T-helper 2 cell treated with Interferon-gamma antibody and Interleukin-4, amounts not matched to agents 5 μg/mL and 100 μg/mL, for 36 hours (primary cell): Measurements from ENCODE around the gene ATP1A1.

Source experiments
- DNase-seq: peaks from one replicate; pipeline ENCODE4 v3.0.0; 2021; ENCODE audit warnings: low spot score
- H3K27ac Mint-ChIP-seq: one replicate; pipeline ENCODE4 v1.8.0; 2021; ENCODE audit warnings: mild to moderate bottlenecking, mixed read lengths
- H3K27me3 Mint-ChIP-seq: one replicate; pipeline ENCODE4 v1.8.0; 2021; ENCODE audit warnings: low read depth, mixed read lengths
- H3K36me3 Mint-ChIP-seq: one replicate; pipeline ENCODE4 v1.8.0; 2021; ENCODE audit warnings: low read depth, mixed read lengths
- H3K4me1 Mint-ChIP-seq: one replicate; pipeline ENCODE4 v1.8.0; 2021; ENCODE audit warnings: low read depth, mixed read lengths
- H3K4me3 Mint-ChIP-seq: one replicate; pipeline ENCODE4 v1.8.0; 2022; ENCODE audit warnings: mild to moderate bottlenecking, moderate library complexity, mixed read lengths
- H3K9me3 Mint-ChIP-seq: one replicate; pipeline ENCODE4 v1.8.0; 2021; ENCODE audit warnings: mixed read lengths

ATP1A1 gene

DNA sequence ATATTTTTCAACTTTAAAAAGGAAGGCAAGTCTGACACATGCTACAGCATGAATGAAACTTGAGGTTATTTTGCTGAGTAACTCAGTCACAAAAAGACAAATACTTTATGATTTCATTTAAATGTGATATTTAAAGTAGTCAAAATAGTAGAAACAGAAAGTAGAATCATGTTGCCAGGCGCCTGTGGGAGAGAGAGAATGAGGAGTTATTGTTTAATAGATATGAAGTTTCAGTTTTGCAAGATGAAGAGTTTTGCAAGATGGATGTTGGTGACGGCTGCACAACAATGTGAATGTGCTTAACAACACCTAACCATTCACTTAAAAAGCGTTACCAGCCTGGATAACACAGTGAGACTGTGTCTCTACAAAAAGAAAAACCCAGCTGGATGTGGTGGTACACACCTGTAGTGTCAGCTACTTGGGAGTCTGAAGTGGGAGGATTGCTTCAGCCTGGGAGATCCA lies 20.7 kb upstream of the ATP1A1 start:
- H3K27ac Mint-ChIP-seq = no peak overlapping the region
- peaks cover 2% of the 10 kb centered on the region for H3K36me3 Mint-ChIP-seq
- DNase-seq = no peak
- peaks cover 15% of the 10 kb centered on the region for H3K4me1 Mint-ChIP-seq
- H3K4me3 Mint-ChIP-seq = no peak overlapping the region
- peaks cover 8% of the 10 kb centered on the region for H3K27me3 Mint-ChIP-seq
- H3K9me3 Mint-ChIP-seq = peaks cover 3% of the 10 kb centered on the region

DNA sequence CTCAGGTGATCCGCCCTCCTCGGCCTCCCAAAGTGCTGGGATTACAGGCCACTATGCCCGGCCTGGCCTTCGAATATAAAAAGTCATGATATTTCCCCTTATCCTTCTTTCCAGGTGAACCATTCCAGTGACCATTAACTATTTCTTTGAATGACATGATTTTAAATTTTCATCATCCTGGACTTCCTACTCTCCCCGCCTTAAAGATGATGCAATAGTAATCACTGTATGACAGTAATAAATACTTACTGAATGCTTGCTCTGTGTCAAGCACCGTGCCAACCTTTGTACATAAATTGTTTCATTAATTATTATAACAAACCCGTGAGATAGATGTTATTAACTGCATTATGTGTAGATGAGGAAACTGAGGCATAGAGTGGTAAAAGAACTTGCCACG lies 19.9 kb upstream of the ATP1A1 start:
- Mint-ChIP-seq H3K36me3 (peaks cover 2% of the 10 kb centered on the region), H3K4me3 (no peak overlapping the region), H3K27me3 (peaks cover 8% of the 10 kb centered on the region), H3K27ac (no peak overlapping the region), H3K9me3 (peaks cover 3% of the 10 kb centered on the region), H3K4me1 (peaks cover 15% of the 10 kb centered on the region)
- no peak for DNase-seq

DNA sequence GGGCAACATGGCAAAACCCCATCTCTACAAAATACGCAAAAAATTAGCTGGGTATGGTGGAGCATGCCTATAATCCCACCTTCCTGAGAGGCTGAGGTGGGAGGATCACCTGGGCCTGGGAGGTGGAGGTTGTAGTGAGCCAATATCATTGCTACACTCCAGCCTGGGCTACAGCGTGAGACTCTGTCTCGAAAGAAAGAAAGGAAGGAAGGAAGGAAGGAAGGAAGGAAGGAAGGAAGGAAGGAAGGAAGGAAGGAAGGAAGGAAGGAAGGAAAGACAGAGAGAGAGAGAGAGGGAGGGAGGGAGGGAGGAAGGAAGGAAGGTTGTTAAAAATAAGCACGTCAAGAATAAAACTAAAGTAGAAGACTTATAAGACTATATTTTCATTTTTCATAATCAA lies 17.0 kb upstream of the ATP1A1 start:
- Mint-ChIP-seq H3K36me3 (no peaks in the 10 kb centered on the region), H3K27me3 (peaks cover 8% of the 10 kb centered on the region), H3K4me1 (peaks cover 12% of the 10 kb centered on the region), H3K9me3 (no peaks in the 10 kb centered on the region), H3K4me3 (no peak overlapping the region), H3K27ac (no peak overlapping the region)
- no peak for DNase-seq

DNA sequence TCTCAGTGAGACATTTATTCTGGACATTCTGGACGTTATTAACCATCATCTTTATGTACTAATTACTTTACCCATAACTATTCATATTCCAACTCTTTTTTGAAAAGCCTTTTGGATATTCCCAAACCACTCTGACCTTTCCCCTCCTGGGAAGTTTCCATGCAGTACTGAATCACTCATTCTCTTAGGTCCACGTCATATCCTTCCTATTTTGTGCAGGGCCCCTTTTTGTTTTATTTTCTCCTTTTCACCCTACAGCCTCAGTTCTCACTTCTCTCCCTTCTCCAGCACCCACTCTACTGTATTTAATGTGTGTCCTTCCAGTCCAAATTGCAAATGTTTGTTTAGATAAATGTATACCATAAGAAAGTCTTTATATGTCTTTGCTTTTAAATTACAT lies 16.4 kb upstream of the ATP1A1 start:
- Mint-ChIP-seq H3K27ac (no peak overlapping the region), H3K9me3 (no peaks in the 10 kb centered on the region), H3K4me1 (peaks cover 12% of the 10 kb centered on the region), H3K4me3 (no peak overlapping the region), H3K36me3 (no peaks in the 10 kb centered on the region), H3K27me3 (peaks cover 8% of the 10 kb centered on the region)
- DNase-seq = no peak

DNA sequence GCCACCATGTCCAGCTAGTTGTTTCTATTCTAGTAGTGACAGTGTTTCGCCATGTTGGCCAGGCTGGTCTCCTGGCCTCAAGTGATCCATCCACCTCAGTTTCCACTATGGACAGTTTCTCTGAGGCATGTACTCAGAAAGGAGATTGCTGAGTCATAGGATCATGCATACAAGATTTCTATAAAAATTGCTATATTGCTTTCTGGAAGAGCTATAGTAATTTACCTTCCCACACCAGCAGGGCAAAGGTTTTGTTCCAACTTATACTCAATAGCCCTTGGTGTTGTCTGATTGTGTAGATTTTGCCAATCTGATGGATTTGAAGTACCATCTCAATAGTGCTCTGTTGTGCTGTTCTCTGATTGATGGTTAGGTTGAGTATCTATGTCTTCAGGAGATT lies 15.6 kb upstream of the ATP1A1 start:
- H3K4me1 Mint-ChIP-seq = peaks cover 5% of the 10 kb centered on the region
- no peak overlapping the region for H3K4me3 Mint-ChIP-seq
- H3K27ac Mint-ChIP-seq = no peak overlapping the region
- H3K9me3 Mint-ChIP-seq = no peaks in the 10 kb centered on the region
- H3K27me3 Mint-ChIP-seq = peaks cover 9% of the 10 kb centered on the region
- no peaks in the 10 kb centered on the region for H3K36me3 Mint-ChIP-seq
- DNase-seq = no peak

DNA sequence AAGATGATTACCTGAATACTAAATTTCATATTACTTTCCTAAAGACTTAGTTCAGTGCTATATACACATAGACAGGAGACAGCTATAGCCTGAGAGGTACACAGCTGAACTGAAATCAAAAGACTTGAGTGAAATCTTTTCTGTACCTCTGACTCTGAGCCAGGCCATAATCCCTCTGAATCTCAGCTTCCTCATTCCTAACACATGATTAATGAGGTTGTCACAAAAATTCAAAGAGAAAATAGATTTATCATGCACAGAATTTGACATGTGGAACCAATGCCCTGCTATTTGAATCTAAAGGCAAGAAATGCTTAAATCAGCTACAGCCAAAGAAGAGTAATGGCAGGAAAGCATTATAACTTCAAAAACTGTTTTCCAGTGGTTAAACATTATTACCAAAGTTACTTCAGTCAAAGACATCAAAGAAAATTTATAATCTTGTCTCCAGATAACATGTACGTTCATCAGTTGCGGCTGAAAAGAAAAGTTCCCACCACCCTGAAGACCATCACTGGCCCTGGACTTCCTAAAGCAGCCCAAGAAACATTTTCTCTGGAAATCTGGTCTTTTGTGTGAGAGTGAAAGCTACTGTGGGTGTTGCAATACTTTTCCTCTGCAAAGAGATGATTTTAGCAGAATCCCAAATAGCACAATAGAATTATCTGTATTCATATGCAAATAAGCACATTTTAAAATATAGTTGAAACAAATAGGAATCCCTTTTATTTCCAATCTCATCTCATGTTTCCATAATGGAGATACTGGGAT lies 13.8 kb upstream of the ATP1A1 start:
- Mint-ChIP-seq H3K9me3 (no peaks in the 10 kb centered on the region), H3K4me3 (no peak overlapping the region), H3K27me3 (peaks cover 12% of the 10 kb centered on the region), H3K36me3 (no peaks in the 10 kb centered on the region), H3K27ac (no peak overlapping the region), H3K4me1 (peaks cover 4% of the 10 kb centered on the region)
- no peak for DNase-seq

DNA sequence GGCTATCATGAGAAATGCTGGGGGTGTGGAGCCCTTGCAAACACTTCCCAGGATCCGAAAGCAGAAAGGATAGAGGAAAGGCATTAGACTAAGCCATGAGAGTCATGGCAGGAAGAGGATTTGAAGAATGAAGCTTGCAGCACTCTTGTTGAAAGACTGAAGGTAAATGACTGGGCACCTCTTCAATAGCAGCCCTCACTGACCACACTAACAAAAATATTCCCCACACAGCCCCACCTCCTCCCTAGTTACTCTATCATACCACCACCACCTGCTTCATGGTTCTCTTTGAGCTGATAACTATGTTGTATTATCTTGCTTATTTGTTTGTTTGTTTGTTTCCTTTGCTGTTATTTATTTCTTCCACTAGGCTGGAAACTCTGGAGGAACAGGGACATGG lies 13.2 kb upstream of the ATP1A1 start:
- DNase-seq = no peak
- no peaks in the 10 kb centered on the region for H3K36me3 Mint-ChIP-seq
- no peak overlapping the region for H3K4me3 Mint-ChIP-seq
- peaks cover 12% of the 10 kb centered on the region for H3K27me3 Mint-ChIP-seq
- no peak overlapping the region for H3K27ac Mint-ChIP-seq
- H3K4me1 Mint-ChIP-seq = peaks cover 4% of the 10 kb centered on the region
- H3K9me3 Mint-ChIP-seq = no peaks in the 10 kb centered on the region

DNA sequence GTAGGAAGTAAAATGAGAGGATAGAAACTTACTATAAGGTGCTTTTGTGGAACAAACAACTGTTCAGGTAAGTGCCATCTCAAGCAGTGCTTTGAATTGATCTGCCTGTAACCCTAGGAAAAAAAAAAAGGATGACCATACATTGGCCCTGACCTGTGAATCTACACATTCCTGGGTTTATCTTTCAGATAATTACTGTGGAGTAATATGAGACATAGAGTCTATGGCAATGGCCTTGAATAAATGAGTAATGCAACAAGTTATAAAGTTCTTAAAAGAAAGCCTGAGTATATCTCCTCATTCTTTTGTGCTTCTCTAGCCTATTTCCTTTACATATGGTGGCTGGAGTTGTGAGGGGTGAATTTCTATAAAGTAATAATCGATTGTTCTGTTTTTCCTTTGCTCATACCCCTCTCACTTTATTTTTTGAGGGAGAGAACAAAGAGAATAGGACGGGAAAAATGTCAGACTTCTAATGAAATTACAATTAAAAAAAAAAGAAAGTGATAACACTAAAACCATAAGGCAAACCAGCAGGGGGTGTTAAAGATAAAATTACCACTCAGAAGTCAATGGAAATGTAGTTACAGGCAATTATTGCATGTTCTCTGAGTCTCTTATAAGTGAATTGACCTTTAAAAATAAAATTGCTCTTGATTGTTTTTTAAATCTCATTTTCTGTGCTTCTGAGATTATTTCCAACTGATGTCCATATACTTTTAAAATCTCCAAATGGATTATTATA lies 12.4 kb upstream of the ATP1A1 start:
- Mint-ChIP-seq H3K4me1 (peaks cover 4% of the 10 kb centered on the region), H3K9me3 (no peaks in the 10 kb centered on the region), H3K36me3 (no peaks in the 10 kb centered on the region), H3K4me3 (no peak overlapping the region), H3K27me3 (peaks cover 12% of the 10 kb centered on the region), H3K27ac (no peak overlapping the region)
- DNase-seq = no peak

DNA sequence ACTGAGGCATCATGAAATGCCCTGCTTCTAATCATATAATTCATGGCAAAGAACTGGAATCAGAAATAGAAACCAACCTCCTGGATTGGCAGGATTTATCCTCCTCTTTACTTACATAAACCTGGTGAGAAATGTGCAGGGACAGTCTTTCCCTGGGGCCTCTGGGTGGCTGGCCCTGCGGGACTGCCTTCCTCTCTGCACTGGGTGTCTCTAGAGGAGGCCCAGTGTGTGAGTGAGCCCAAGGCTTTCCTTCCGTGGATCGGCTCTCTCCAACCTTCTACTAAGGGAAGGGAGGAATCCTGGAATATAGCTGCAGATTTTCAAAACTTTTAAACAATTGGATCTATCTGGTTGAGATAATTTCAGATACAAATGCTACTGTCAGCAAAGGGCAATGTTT lies 11.4 kb upstream of the ATP1A1 start:
- Mint-ChIP-seq H3K27me3 (peaks cover 15% of the 10 kb centered on the region), H3K4me3 (no peak overlapping the region), H3K36me3 (no peaks in the 10 kb centered on the region), H3K4me1 (peaks cover 3% of the 10 kb centered on the region), H3K27ac (no peak overlapping the region), H3K9me3 (no peaks in the 10 kb centered on the region)
- DNase-seq = no peak

DNA sequence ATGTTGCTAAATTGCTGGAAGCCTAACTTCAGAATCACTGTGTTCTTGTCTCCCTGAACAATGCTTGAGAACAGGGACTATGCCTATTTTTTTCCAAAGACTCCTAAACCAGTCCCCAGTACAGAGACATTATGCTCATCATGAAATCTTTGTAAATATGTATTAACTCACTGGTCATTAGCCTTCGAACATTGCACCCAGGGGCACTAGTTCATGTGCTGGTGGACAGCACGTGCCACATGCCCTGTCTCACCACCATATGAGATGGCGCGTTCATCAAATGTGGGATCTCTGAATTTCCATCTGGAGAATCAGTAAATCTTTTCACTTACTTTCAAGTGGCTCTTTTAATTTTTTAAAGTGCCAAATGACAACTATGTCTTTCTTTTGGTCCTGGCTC lies 11.0 kb upstream of the ATP1A1 start:
- no peak for DNase-seq
- Mint-ChIP-seq H3K4me1 (peaks cover 2% of the 10 kb centered on the region), H3K27ac (no peak overlapping the region)

DNA sequence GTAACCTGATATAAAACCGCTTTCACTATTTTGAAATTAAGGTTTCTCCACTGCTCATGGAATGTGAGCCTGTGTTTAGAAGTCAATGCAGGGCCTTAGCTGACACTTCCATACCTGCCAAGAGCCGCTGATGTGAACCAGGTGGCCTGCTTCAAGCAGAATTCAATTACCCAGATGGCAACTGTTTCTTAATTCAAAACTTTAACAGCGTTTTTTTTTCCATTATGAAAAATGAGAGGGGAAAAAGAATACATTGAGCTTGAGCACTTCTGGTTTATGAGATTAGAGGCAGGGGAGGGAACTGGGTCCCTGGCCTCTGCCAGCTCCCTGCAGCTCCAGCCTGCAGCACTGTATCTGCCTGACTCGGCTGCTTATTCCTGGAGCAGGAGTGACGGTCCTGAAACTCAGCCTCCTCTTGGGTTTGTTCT lies 7.7 kb upstream of the ATP1A1 start:
- H3K4me1 Mint-ChIP-seq = peaks cover 4% of the 10 kb centered on the region
- no peak overlapping the region for H3K4me3 Mint-ChIP-seq
- no peaks in the 10 kb centered on the region for H3K36me3 Mint-ChIP-seq
- H3K27me3 Mint-ChIP-seq = peaks cover 37% of the 10 kb centered on the region
- DNase-seq = no peak
- no peaks in the 10 kb centered on the region for H3K9me3 Mint-ChIP-seq
- no peak overlapping the region for H3K27ac Mint-ChIP-seq

More for the DNA sequence above, 11.0 kb upstream of the ATP1A1 start:
- no peaks in the 10 kb centered on the region for H3K36me3 Mint-ChIP-seq
- no peaks in the 10 kb centered on the region for H3K9me3 Mint-ChIP-seq
- H3K4me3 Mint-ChIP-seq = no peak overlapping the region
- peaks cover 15% of the 10 kb centered on the region for H3K27me3 Mint-ChIP-seq

DNA sequence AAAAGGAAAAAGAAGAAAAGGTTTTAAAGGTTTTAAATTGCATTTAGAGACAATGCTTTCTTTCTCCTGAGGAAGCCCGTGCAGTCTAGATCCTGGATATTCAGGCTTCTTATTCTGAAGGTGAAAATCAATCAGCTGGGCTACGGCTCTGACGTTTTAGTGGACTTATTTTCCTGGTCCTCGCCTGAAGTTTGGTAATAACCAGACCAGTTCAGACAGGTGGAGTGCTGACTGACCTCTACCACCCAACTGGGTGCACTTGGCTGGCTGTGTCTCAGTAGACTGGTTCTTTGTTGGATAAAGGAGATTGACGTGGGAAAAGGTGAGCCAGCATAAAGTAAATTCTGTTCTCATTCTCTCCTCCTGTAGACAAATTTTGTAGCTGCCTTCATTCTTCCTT lies 7.2 kb upstream of the ATP1A1 start:
- no peak for DNase-seq
- H3K9me3 Mint-ChIP-seq = no peaks in the 10 kb centered on the region
- no peaks in the 10 kb centered on the region for H3K36me3 Mint-ChIP-seq
- no peak overlapping the region for H3K4me3 Mint-ChIP-seq
- H3K27me3 Mint-ChIP-seq = peaks cover 41% of the 10 kb centered on the region
- peaks cover 4% of the 10 kb centered on the region for H3K4me1 Mint-ChIP-seq
- H3K27ac Mint-ChIP-seq = no peak overlapping the region

DNA sequence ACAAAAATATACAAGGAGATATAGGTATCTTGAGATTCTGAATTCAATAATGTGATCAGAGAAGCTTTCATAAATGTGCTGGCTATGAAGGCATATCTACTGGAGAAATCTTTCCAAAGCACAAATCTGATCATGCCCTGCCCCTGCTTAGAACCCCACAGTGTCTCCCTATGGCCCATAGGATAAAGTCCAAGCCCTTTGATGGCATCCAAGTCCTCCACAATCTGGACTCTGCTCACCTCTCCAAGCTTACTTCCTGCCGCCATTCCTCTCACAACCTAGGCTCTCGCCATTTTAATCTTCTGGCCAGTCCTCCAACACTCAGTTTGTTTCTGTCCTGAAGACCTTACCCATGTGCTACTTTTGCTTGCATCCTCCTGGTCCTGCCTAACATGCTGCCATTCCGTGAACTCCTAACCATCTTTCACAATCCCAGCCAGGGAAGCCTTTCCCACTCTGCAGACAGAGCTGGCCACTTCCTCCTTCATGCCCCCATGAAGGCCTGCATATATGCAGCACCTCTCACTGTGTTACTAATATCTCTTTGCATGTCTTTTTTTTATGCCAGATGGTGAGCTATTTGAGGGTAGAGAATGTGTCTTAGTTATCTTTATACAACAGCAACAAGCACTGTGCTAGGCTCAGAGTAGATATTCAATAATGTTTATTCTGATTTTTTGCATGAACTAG lies 5.6 kb upstream of the ATP1A1 start:
- Mint-ChIP-seq H3K4me1 (peaks cover 4% of the 10 kb centered on the region), H3K9me3 (no peaks in the 10 kb centered on the region)

DNA sequence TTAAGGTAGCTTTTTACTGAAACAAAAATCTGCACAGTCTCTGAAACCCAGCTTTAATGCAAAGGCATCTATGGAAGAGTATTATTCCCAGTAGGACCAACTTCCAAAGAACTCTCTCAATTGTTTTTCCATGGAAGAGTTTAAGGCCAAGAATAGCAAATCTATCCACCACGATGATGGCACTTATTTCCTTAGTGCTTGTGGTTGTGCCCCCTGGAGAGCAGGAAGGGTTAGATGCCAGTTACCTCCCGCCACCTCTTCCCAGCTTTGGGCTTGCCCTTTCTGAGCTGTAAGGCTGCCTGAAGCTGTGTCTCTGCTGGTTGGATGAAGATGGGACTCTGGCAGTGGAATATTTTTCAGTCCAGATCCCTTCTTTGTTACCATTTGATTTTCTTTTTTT lies 4.8 kb upstream of the ATP1A1 start:
- Mint-ChIP-seq H3K27me3 (peaks cover 48% of the 10 kb centered on the region), H3K27ac (no peak overlapping the region), H3K4me3 (no peak overlapping the region), H3K4me1 (peaks cover 4% of the 10 kb centered on the region), H3K9me3 (no peaks in the 10 kb centered on the region), H3K36me3 (no peaks in the 10 kb centered on the region)
- DNase-seq = no peak

More for the DNA sequence above, 5.6 kb upstream of the ATP1A1 start:
- DNase-seq = no peak
- peaks cover 51% of the 10 kb centered on the region for H3K27me3 Mint-ChIP-seq
- no peak overlapping the region for H3K27ac Mint-ChIP-seq
- no peaks in the 10 kb centered on the region for H3K36me3 Mint-ChIP-seq
- no peak overlapping the region for H3K4me3 Mint-ChIP-seq
